PC-9 (cell line): ENCODE results near the gene ETV6. TPM values are rescaled to one million over a fixed set of nuclear protein-coding genes. Genes with fewer than 3 reads are reported as not detected.

Experiments
- BruUV-seq: library from RNA; stranded (reverse); fragments of 400-500 nt; replicated peaks from 2 replicates; lab custom pipeline; 2021; lab: Mats Ljungman, UMichigan
- CTCF ChIA-PET: fragments of 300-600 bp; sonication (Branson Sonifier 250); formaldehyde crosslinking; loops from one replicate; lab custom pipeline; 2022; ENCODE audit warnings: antibody characterized with exemption; lab: Charles Lee
- POLR2A ChIA-PET: fragments of 300-600 bp; sonication (Branson Sonifier 250); formaldehyde crosslinking; loops from one replicate; lab custom pipeline; 2022; ENCODE audit warnings: antibody characterized with exemption; ENCODE audit not compliant: unreplicated experiment; lab: Charles Lee
- DNase-seq, 2 experiments: peaks; one replicate each; pipeline versions ENCODE4 v3.0.0 to v3.0.0-alpha.2; 2015 to 2022; ENCODE audit warnings: mixed read lengths in 1 of 2
- H2AFZ ChIP-seq: fragments of 200-600 bp; sonication (generic); 2 replicates; pipeline ENCODE4 v1.8.1; 2017; ENCODE audit warnings: antibody characterized with exemption
- H3F3A ChIP-seq: fragments of 200-600 bp; sonication (generic); 2 replicates; pipeline ENCODE4 v1.8.1; 2017; ENCODE audit warnings: antibody characterized with exemption, mild to moderate bottlenecking, low read depth; ENCODE audit not compliant: insufficient read depth
- H3K27ac ChIP-seq: fragments of 200-600 bp; sonication (generic); 2 replicates; pipeline ENCODE4 v1.6.1; 2016; ENCODE audit warnings: mixed run types
- H3K27me3 ChIP-seq: fragments of 200-600 bp; sonication (generic); 2 replicates; pipeline ENCODE4 v1.6.1; 2016; ENCODE audit warnings: low read depth, mixed run types; ENCODE audit not compliant: insufficient read depth
- H3K36me3 ChIP-seq: fragments of 200-600 bp; sonication (generic); 2 replicates; pipeline ENCODE4 v1.6.1; 2016; ENCODE audit warnings: low read depth, mixed run types
- H3K4me1 ChIP-seq: fragments of 200-600 bp; sonication (generic); replicated peaks from 2 replicates; pipeline ENCODE4 v1.6.1; 2016; ENCODE audit warnings: mixed run types; ENCODE audit not compliant: insufficient read depth
- H3K4me2 ChIP-seq: fragments of 200-600 bp; sonication (generic); 2 replicates; pipeline ENCODE4 v1.6.1; 2017; ENCODE audit warnings: mixed run types
- H3K4me3 ChIP-seq: fragments of 200-600 bp; sonication (generic); 2 replicates; pipeline ENCODE4 v1.6.1; 2016; ENCODE audit warnings: mixed run types
- H3K79me2 ChIP-seq: fragments of 200-600 bp; sonication (generic); 2 replicates; pipeline ENCODE4 v1.6.1; 2017; ENCODE audit warnings: low read depth, mixed run types
- H3K9me2 ChIP-seq: fragments of 200-600 bp; sonication (generic); 2 replicates; pipeline ENCODE4 v1.8.1; 2017; ENCODE audit warnings: mild to moderate bottlenecking; ENCODE audit not compliant: insufficient read depth
- H3K9me3 ChIP-seq: fragments of 200-600 bp; sonication (generic); 2 replicates; pipeline ENCODE4 v1.8.1; 2016; ENCODE audit warnings: low read depth; ENCODE audit not compliant: insufficient read depth
- H4K20me1 ChIP-seq: fragments of 200-600 bp; sonication (generic); 2 replicates; pipeline ENCODE4 v1.8.1; 2017; ENCODE audit not compliant: insufficient read depth
- CTCF ChIP-seq: fragments of 200-600 bp; sonication (generic); conservative IDR thresholded peaks from 2 replicates; pipeline ENCODE4 v1.6.1; 2017; ENCODE audit warnings: mixed run types, antibody characterized with exemption, mild to moderate bottlenecking, moderate library complexity
- EZH2 ChIP-seq: fragments of 200-600 bp; sonication (generic); IDR thresholded peaks from 2 replicates; pipeline ENCODE4 v1.8.0; 2017; ENCODE audit warnings: antibody characterized with exemption, low read depth
- intact Hi-C: fragments of 100-400 bp; cut with micrococcal nuclease; formaldehyde crosslinking; loops from one replicate; pipeline ENCODE4 v1.10.0; 2022; ENCODE audit not compliant: unreplicated experiment
- total RNA-seq: library from RNA; stranded (reverse); gene quantifications from 2 replicates; pipeline ENCODE4 v1.2.3, GENCODE V29; 2021

Gene ETV6
- total RNA-seq, 1 experiment from 2014 or later, result 62.8 TPM

GRCh38 chr12:11805043-11805442 is 155.6 kb downstream of the ETV6 start:
- no peak overlapping the region for H3K4me3 ChIP-seq
- no peak overlapping the region for H2AFZ ChIP-seq
- intact Hi-C loops, result no loop called here
- no peak overlapping the region for H3K4me2 ChIP-seq
- H3K4me1 ChIP-seq, result no peaks in the 10 kb centered on the region
- ChIA-PET CTCF (no interaction called here), POLR2A (interaction anchor here (0.6 to 0.7 kb wide), 2 partner anchors 9 to 915 kb away, joined by 3 to 5 read pairs; no protein-coding TSS in a partner anchor)
- no peak for DNase-seq
- H3F3A ChIP-seq, result no peaks in the 10 kb centered on the region
- no peaks in the 10 kb centered on the region for H3K27me3 ChIP-seq
- no peak for TF ChIP-seq EZH2
- no peak; the same call in 1 of the 2 replicates for TF ChIP-seq CTCF
- no peak overlapping the region for H3K27ac ChIP-seq
- peaks cover 2% of the 10 kb centered on the region; the same call in 1 of the 2 replicates for H3K9me2 ChIP-seq
- H3K9me3 ChIP-seq, result no peaks in the 10 kb centered on the region
- peaks cover 13% of the 10 kb centered on the region for H3K79me2 ChIP-seq
- no peaks in the 10 kb centered on the region for H4K20me1 ChIP-seq
- BruUV-seq, result no TSS peak
- 0 out of 2 replicates have a peak, but pooled peaks cover 3% of the 10 kb centered on the region for H3K36me3 ChIP-seq

GRCh38 chr12:11805680-11806079 is 156.2 kb downstream of the ETV6 start:
- no peak overlapping the region for H3K27ac ChIP-seq
- no peaks in the 10 kb centered on the region for H4K20me1 ChIP-seq
- ChIA-PET CTCF (no interaction called here), POLR2A (no interaction called here)
- H3K9me2 ChIP-seq, result peaks cover 2% of the 10 kb centered on the region; the same call in 1 of the 2 replicates
- H3K27me3 ChIP-seq, result no peaks in the 10 kb centered on the region
- intact Hi-C loops, result no loop called here
- TF ChIP-seq CTCF, result no peak
- TF ChIP-seq EZH2, result no peak
- H3K4me2 ChIP-seq, result no peak overlapping the region
- H3K4me1 ChIP-seq, result no peaks in the 10 kb centered on the region
- H3K36me3 ChIP-seq, result 0 out of 2 replicates have a peak, but pooled peaks cover 3% of the 10 kb centered on the region
- H3F3A ChIP-seq, result no peaks in the 10 kb centered on the region
- peaks cover 12% of the 10 kb centered on the region for H3K79me2 ChIP-seq
- no peak overlapping the region for H2AFZ ChIP-seq
- no peaks in the 10 kb centered on the region for H3K9me3 ChIP-seq
- DNase-seq, result no peak
- BruUV-seq, result no TSS peak
- no peak overlapping the region for H3K4me3 ChIP-seq

GRCh38 chr12:11807458-11807857 is 158.0 kb downstream of the ETV6 start:
- CTCF ChIA-PET, result no interaction called here
- Histone ChIP-seq H3K4me2 (no peak overlapping the region), H4K20me1 (no peaks in the 10 kb centered on the region), H3K27me3 (no peaks in the 10 kb centered on the region), H3K36me3 (0 out of 2 replicates have a peak, but pooled peaks cover 3% of the 10 kb centered on the region), H3F3A (no peaks in the 10 kb centered on the region), H3K4me3 (no peak overlapping the region), H3K79me2 (peaks cover 12% of the 10 kb centered on the region), H2AFZ (no peak overlapping the region), H3K4me1 (no peaks in the 10 kb centered on the region), H3K27ac (no peak overlapping the region), H3K9me3 (no peaks in the 10 kb centered on the region), H3K9me2 (peaks cover 2% of the 10 kb centered on the region; the same call in 1 of the 2 replicates)
- intact Hi-C loops, result no loop called here
- TF ChIP-seq EZH2 (no peak), CTCF (no peak)
- no TSS peak for BruUV-seq
- DNase-seq, result no peak
- POLR2A ChIA-PET, result interaction anchor here (0.5 kb wide), 1 partner anchor 226 kb away, joined by 3 read pairs; no protein-coding TSS in a partner anchor
